Naive B cell (primary cell): Measurements from ENCODE around the gene ITGA5. TPM values are rescaled to one million over a fixed set of nuclear protein-coding genes. Genes with fewer than 3 reads are reported as not detected.

Experiments used
- ATAC-seq, 2 donors: fragments of 150-1000 bp; cut with Tn5 transposase; 2 replicates each; pipeline ENCODE4 v1.10.0; 2021; ENCODE audit warnings: low read depth in 2 of 2, mild to moderate bottlenecking in 2 of 2, moderate library complexity in 2 of 2
- DNase-seq: peaks from one replicate; pipeline ENCODE4 v3.0.0; 2022
- H3K27ac Mint-ChIP-seq, 6 donors: one replicate each; pipeline ENCODE4 v1.8.0; 2020 to 2022; ENCODE audit warnings: mild to moderate bottlenecking in 6 of 6, mixed read lengths in 6 of 6, moderate library complexity in 5 of 6, inconsistent platforms in 2 of 6
- H3K27me3 Mint-ChIP-seq, 3 donors: one replicate each; pipeline ENCODE4 v1.8.0; 2021 to 2022; ENCODE audit warnings: mixed read lengths in 3 of 3, mild to moderate bottlenecking in 1 of 3
- H3K36me3 Mint-ChIP-seq, 2 donors: one replicate each; pipeline ENCODE4 v1.8.0; 2020 to 2022; ENCODE audit warnings: mixed read lengths in 2 of 2, inconsistent platforms in 1 of 2, mild to moderate bottlenecking in 1 of 2
- H3K4me1 Mint-ChIP-seq, 3 donors: one replicate each; pipeline ENCODE4 v1.8.0; 2020 to 2022; ENCODE audit warnings: mixed read lengths in 3 of 3, inconsistent platforms in 1 of 3, mild to moderate bottlenecking in 1 of 3, moderate library complexity in 1 of 3
- H3K4me3 Mint-ChIP-seq, 8 donors: one replicate each; pipeline ENCODE4 v1.8.0; 2020 to 2022; ENCODE audit warnings: mild to moderate bottlenecking in 8 of 8, mixed read lengths in 8 of 8, moderate library complexity in 8 of 8, inconsistent platforms in 2 of 8
- H3K9me3 Mint-ChIP-seq, 7 donors: one replicate each; pipeline ENCODE4 v1.8.0; 2020 to 2022; ENCODE audit warnings: mixed read lengths in 7 of 7, mild to moderate bottlenecking in 5 of 7, inconsistent platforms in 2 of 7, moderate library complexity in 1 of 7
- polyA plus RNA-seq, 6 donors: library from polyadenylated mRNA; unstranded; fragments of 300-500 nt; fragmentation: Illumina TruSeq; gene quantifications; one replicate each; pipeline ENCODE4 v1.2.3, GENCODE V29; 2021; ENCODE audit warnings: low read depth in 6 of 6

The ITGA5 gene
- polyA plus RNA-seq, 6 donors from 2014 or later: 1.7 to 4.6 (median 2.3) TPM; not detected in 1

- Mint-ChIP-seq H3K27ac (no peak overlapping the region), H3K27me3 (no peaks in the 10 kb centered on the region), H3K36me3 (peaks cover 0 to 5% of the 10 kb centered on the region in 2 donors), H3K4me1 (peaks cover 13 to 17% (median 15%) of the 10 kb centered on the region in 3 donors), H3K9me3 (no peaks in the 10 kb centered on the region), H3K4me3 (no peak overlapping the region)
- DNase-seq (no peak), ATAC-seq (no peak)
Measured at GRCh38 chr12:54398218-54398617, 20.8 kb downstream of the ITGA5 start.

- H3K4me1 Mint-ChIP-seq: peaks cover 17 to 24% (median 19%) of the 10 kb centered on the region in 3 donors
- H3K27me3 Mint-ChIP-seq: no peaks in the 10 kb centered on the region
- H3K27ac Mint-ChIP-seq: peak overlapping the region in 1 of 6 donors; percentile 38
- H3K36me3 Mint-ChIP-seq: peaks cover 0 to 5% of the 10 kb centered on the region in 2 donors
- no peak for DNase-seq
- no peaks in the 10 kb centered on the region for H3K9me3 Mint-ChIP-seq
- H3K4me3 Mint-ChIP-seq: no peak overlapping the region
- ATAC-seq: no peak
Measured at GRCh38 chr12:54397157-54397556, 21.9 kb downstream of the ITGA5 start.

- Mint-ChIP-seq H3K4me1 (peaks cover 31 to 37% (median 34%) of the 10 kb centered on the region in 3 donors), H3K9me3 (no peaks in the 10 kb centered on the region), H3K27ac (no peak overlapping the region), H3K27me3 (no peaks in the 10 kb centered on the region), H3K36me3 (peaks cover 0 to 5% of the 10 kb centered on the region in 2 donors), H3K4me3 (no peak overlapping the region)
- ATAC-seq: no peak
- no peak for DNase-seq
Measured at GRCh38 chr12:54395545-54395944, 23.5 kb downstream of the ITGA5 start.

GRCh38 chr12:54394986-54395385 is 24.1 kb downstream of the ITGA5 start:
- H3K9me3 Mint-ChIP-seq: no peaks in the 10 kb centered on the region
- ATAC-seq: no peak
- H3K27me3 Mint-ChIP-seq: no peaks in the 10 kb centered on the region
- DNase-seq: no peak
- H3K27ac Mint-ChIP-seq: peak overlapping the region in 1 of 6 donors; percentile 54
- peaks cover 35 to 43% (median 40%) of the 10 kb centered on the region in 3 donors for H3K4me1 Mint-ChIP-seq
- peaks cover 0 to 5% of the 10 kb centered on the region in 2 donors for H3K36me3 Mint-ChIP-seq
- peak overlapping the region in 1 of 8 donors; percentile 80 for H3K4me3 Mint-ChIP-seq

- peak overlapping the region in 1 of 6 donors; percentile 70 for H3K27ac Mint-ChIP-seq
- DNase-seq (peak; percentile 39), ATAC-seq (peak in 1 of 2 donors; percentile 17)
- H3K4me1 Mint-ChIP-seq: peaks cover 41 to 49% (median 45%) of the 10 kb centered on the region in 3 donors
- peak overlapping the region in 6 of 8 donors; percentile 26 to 80 (median 48) for H3K4me3 Mint-ChIP-seq
- no peaks in the 10 kb centered on the region for H3K9me3 Mint-ChIP-seq
- peaks cover 0 to 3% of the 10 kb centered on the region in 2 donors for H3K36me3 Mint-ChIP-seq
- no peaks in the 10 kb centered on the region for H3K27me3 Mint-ChIP-seq
Measured at GRCh38 chr12:54394281-54394719, 24.8 kb downstream of the ITGA5 start.

- Mint-ChIP-seq H3K4me1 (peaks cover 43 to 55% (median 47%) of the 10 kb centered on the region in 3 donors), H3K9me3 (no peaks in the 10 kb centered on the region), H3K27me3 (no peaks in the 10 kb centered on the region), H3K4me3 (peak overlapping the region in 5 of 8 donors; percentile 26 to 80 (median 53)), H3K36me3 (no peaks in the 10 kb centered on the region), H3K27ac (peak overlapping the region in 2 of 6 donors; percentile 69 to 70)
- ATAC-seq (no peak), DNase-seq (no peak)
Measured at GRCh38 chr12:54393743-54394142, 25.3 kb downstream of the ITGA5 start.

GRCh38 chr12:54393207-54393609 is 25.9 kb downstream of the ITGA5 start:
- Mint-ChIP-seq H3K4me3 (peak overlapping the region in 3 of 8 donors; percentile 12 to 84 (median 26)), H3K27ac (peak overlapping the region in 1 of 6 donors; percentile 69), H3K9me3 (no peaks in the 10 kb centered on the region), H3K36me3 (no peaks in the 10 kb centered on the region), H3K27me3 (no peaks in the 10 kb centered on the region), H3K4me1 (peaks cover 49 to 60% (median 52%) of the 10 kb centered on the region in 3 donors)
- ATAC-seq (no peak), DNase-seq (no peak)

GRCh38 chr12:54392485-54393206 is 26.4 kb downstream of the ITGA5 start:
- Mint-ChIP-seq H3K27me3 (no peaks in the 10 kb centered on the region), H3K4me1 (peaks cover 52 to 66% (median 58%) of the 10 kb centered on the region in 3 donors), H3K36me3 (no peaks in the 10 kb centered on the region), H3K9me3 (no peaks in the 10 kb centered on the region), H3K4me3 (peak overlapping the region; percentile 26 to 96 (median 66)), H3K27ac (no peak overlapping the region)
- ATAC-seq: no peak
- no peak for DNase-seq

GRCh38 chr12:54390668-54391551 is 28.2 kb downstream of the ITGA5 start:
- Mint-ChIP-seq H3K36me3 (no peaks in the 10 kb centered on the region), H3K9me3 (no peaks in the 10 kb centered on the region), H3K4me3 (peak overlapping the region; percentile 68 to 97 (median 92)), H3K4me1 (peaks cover 60 to 80% (median 72%) of the 10 kb centered on the region in 3 donors), H3K27me3 (no peaks in the 10 kb centered on the region), H3K27ac (peak overlapping the region in 3 of 6 donors; percentile 13 to 70 (median 65))
- ATAC-seq (peak; percentile 87 to 89), DNase-seq (peak; percentile 73)

GRCh38 chr12:54390176-54390667 is 28.8 kb downstream of the ITGA5 start:
- Mint-ChIP-seq H3K27me3 (no peaks in the 10 kb centered on the region), H3K9me3 (no peaks in the 10 kb centered on the region), H3K36me3 (no peaks in the 10 kb centered on the region), H3K4me1 (peaks cover 64 to 87% (median 79%) of the 10 kb centered on the region in 3 donors), H3K4me3 (peak overlapping the region; percentile 68 to 97 (median 89)), H3K27ac (peak overlapping the region in 2 of 6 donors; percentile 13 to 85)
- ATAC-seq (no peak), DNase-seq (no peak)

GRCh38 chr12:54389607-54390175 is 29.4 kb downstream of the ITGA5 start:
- no peak for ATAC-seq
- Mint-ChIP-seq H3K27me3 (no peaks in the 10 kb centered on the region), H3K4me1 (peaks cover 69 to 91% (median 84%) of the 10 kb centered on the region in 3 donors), H3K4me3 (peak overlapping the region; percentile 68 to 97 (median 89)), H3K27ac (peak overlapping the region in 5 of 6 donors; percentile 13 to 85 (median 18)), H3K9me3 (no peaks in the 10 kb centered on the region), H3K36me3 (no peaks in the 10 kb centered on the region)
- no peak for DNase-seq

GRCh38 chr12:54389134-54389508 is 29.9 kb downstream of the ITGA5 start:
- Mint-ChIP-seq H3K27me3 (no peaks in the 10 kb centered on the region), H3K27ac (peak overlapping the region in 2 of 6 donors; percentile 69 to 71), H3K4me1 (peaks cover 74 to 91% (median 88%) of the 10 kb centered on the region in 3 donors), H3K4me3 (peak overlapping the region; percentile 42 to 97 (median 82)), H3K36me3 (no peaks in the 10 kb centered on the region), H3K9me3 (no peaks in the 10 kb centered on the region)
- no peak for DNase-seq
- no peak for ATAC-seq
